ENCODE measurements around the gene CGB3.
"Not testable (repeated sequence)": the region's sequence is repeated elsewhere in the genome, so short reads cannot be mapped to it uniquely, and the experiment has no call there.

CGB3 gene

DNA sequence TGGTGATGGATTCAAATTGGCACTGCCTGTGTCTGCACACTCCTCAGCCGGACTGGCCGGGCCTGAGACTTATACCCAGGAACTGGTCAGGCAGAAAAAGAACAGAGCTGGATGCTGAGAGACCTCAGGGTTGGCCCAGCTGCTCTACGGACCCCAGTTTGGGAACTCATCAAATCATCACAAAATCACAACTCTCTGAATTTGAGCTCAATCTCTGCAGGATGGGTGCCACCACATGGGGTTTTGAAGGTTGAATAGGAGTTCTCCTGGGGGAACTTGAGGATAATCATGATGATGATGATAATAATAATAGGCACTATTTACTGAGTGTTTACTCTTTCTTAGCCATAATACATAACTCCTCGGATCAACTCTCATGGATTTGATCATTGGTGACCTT lies 18.5 kb upstream of the CGB3 start:
- DNase-seq (ENCODE audit: low spot score): not testable (repeated sequence)

DNA sequence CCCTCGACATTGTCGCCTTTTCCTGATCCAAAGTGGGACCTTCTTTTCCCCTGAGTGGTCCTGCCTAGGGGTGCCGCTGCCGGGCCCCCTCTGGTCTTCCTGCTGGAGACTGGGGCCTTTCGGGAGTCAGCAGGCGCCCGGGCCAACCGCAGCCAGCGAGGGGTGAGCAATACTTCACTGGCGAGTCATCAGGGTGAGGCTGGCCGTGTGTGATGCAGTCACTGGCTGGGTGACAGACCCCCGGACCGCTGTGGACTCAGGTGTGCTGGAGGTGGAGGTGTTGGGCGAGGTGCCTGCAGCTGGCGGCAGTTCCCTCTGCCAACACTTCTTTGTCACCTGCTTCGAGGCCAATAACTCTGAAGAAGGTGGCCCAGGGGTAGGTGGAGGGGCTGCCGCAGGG lies 18.0 kb upstream of the CGB3 start:
- DNase-seq (ENCODE audit: low spot score): no peak

DNA sequence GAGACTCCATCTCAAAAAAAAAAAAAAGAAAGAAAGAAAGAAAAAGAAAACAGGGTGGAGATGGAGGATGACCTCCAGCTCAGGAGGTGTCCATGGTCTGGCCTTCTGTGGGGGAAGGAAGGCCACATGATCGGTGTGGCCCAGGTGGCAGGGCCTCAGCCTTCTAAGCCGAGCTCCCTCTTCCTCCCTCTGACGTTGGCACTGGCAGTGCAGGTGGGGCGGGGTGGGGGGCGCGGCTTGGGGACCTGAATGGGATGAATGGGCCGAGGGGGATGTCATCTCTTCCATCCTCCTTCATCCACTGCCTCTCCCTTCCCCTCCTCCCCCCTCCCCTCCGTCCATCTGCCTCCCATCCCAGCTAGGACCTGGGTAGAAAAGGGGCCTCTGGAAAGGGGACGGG lies 15.6 kb upstream of the CGB3 start:
- not testable (repeated sequence) for DNase-seq (ENCODE audit: low spot score)

DNA sequence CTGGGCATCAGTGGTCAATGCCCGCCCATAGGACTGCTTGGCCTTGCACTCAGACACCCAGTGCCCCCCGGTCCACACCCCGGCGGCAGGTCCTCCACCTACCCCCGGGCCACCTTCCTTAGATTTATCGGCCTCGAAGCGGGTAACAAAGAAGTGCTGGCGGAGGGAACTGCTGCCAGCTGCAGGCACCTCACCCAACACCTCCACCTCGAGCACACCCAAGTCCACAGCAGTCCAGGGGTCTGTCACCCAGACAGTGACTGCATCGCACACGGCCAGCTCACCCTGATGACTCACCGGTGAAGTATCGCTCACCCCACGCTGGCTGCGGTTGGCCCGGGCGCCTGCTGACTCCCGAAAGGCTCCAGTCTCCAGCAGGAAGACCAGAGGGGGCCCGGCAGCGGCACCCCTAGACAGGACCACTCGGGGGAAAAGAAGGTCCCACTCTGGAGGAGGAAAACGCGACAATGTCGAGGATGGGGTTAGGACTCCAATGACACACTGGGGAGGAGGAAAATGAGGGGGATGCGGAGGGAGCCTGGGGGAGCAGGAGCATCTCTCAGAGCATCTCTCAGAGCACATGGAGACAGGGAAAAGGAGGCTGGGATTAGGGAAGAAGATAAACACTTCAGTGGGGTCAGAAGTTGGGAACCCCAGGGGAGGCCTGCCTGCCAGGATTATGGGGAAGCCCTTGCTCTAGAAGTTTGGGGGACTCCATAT lies 14.6 kb upstream of the CGB3 start:
- not testable (repeated sequence) for DNase-seq (ENCODE audit: low spot score)

DNA sequence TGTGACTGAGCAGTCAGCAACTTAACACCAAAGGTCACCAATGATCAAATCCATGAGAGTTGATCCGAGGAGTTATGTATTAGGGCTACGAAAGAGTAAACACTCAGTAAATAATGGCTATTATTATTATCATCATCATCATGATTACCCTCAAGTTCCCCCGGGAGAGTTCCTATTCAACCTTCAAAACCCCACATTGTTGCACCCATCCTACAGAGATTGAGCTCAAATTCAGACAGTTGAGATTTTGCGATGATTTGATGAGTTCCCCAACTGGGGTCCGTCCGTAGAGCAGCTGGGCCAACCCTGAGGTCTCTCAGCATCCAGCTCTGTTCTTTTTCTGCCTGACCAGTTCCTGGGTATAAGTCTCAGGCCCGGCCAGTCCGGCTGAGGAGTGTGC lies 14.0 kb upstream of the CGB3 start:
- not testable (repeated sequence) for DNase-seq (ENCODE audit: low spot score)

DNA sequence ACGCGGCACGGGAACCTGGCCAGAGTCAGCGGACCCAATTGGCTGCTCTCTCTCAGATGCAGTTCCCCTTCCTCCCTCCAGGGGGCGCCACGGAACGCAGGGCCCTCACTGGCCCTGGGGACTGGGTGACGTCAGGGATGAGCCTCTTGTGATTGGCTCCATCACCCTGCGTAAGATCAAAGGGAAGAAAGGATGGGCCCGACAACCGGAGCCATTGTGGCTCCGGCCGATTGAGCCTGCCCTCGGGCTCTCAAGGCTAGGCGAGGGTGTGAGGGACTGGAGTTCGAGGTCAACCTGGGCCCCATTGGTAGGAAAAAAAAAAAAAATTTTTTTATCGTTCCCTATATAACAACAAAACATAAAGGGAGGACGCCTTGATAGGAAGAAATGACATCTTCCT lies 12.7 kb upstream of the CGB3 start, which contains the start of gene CGB1:
Gene CGB1, minus strand, starts transcription at position 81 of the 400 bp plus-strand sequence. CDS start 184 bp downstream, outside the sequence.
- peak; percentile 81 for DNase-seq (ENCODE audit: low spot score)

DNA sequence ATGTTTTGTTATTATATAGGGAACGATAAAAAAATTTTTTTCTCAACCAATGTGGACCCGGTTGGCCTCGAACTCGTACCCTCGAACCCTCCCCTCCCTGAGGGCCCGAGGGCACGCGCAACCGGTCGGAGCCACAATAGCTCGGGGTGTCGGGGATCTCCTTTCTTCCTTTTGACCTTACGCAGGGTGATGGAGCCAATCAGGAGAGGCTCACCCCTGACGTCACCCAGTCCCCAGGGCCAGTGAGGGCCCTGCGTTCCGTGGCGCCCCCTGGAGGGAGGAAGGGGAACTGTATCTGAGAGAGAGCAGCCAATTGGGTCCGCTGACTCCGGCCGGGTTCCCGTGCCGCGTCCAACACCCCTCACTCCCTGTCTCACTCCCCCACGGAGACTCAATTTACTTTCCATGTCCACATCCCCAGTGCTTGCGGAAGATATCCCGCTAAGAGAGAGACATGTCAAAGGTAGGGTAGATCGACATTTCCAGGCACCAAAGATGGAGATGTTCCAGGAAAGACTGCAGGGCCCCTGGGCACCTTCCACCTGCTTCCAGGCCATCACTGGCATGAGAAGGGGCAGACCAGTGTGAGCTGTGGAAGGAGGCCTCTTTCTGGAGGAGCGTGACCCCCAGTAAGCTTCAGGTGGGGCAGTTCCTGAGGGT lies 7.6 kb upstream of the CGB3 start, which contains the start of gene CGB2:
Gene CGB2, plus strand, starts transcription at position 249 of the 660 bp plus-strand sequence. Its CDS starts 206 bp downstream, at position 455.
- peak; percentile 64 for DNase-seq (ENCODE audit: low spot score)

DNA sequence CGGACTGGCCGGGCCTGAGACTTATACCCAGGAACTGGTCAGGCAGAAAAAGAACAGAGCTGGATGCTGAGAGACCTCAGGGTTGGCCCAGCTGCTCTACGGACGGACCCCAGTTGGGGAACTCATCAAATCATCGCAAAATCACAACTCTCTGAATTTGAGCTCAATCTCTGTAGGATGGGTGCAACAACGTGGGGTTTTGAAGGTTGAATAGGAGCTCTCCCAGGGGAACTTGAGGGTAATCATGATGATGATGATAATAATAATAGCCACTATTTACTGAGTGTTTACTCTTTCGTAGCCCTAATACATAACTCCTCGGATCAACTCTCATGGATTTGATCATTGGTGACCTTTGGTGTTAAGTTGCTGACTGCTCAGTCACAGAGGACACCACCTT lies 6.2 kb upstream of the CGB3 start:
- not testable (repeated sequence) for DNase-seq (ENCODE audit: low spot score)

DNA sequence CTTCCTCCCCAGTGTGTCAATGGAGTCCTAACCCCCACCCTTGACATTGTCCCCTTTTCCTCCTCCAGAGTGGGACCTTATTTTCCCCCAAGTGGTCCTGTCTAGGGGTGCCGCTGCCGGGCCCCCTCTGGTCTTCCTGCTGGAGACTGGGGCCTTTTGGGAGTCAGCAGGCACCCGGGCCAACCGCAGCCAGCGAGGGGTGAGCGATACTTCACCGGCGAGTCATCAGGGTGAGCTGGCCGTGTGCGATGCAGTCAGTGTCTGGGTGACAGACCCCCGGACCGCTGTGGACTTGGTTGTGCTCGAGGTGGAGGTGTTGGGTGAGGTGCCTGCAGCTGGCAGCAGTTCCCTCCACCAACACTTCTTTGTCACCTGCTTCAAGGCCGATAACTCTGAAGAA lies 5.6 kb upstream of the CGB3 start:
- DNase-seq (ENCODE audit: low spot score): not testable (repeated sequence)

DNA sequence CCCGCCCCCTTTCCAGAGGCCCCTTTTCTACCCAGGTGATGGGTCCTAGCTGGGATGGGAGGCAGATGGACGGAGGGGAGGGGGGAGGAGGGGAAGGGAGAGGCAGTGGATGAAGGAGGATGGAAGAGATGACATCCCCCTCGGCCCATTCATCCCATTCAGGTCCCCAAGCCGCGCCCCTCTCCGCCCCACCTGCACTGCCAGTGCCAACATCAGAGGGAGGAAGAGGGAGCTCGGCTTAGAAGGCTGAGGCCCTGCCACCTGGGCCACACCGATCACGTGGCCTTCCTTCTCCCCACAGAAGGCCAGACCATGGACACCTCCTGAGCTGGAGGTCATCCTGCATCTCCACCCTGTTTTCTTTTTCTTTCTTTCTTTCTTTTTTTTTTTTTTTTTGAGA lies 4.6 kb upstream of the CGB3 start:
- DNase-seq (ENCODE audit: low spot score): not testable (repeated sequence)

DNA sequence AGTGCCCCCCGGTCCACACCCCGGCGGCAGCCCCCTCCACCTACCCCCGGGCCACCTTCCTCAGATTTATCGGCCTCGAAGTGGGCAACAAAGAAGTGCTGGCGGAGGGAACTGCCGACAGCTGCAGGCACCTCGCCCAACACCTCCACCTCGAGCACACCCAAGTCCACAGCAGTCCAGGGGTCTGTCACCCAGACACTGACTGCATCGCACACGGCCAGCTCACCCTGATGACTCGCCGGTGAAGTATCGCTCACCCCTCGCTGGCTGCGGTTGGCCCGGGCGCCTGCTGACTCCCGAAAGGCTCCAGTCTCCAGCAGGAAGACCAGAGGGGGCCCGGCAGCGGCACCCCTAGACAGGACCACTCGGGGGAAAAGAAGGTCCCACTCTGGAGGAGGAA lies 1.5 kb upstream of the CGB3 start:
- DNase-seq (ENCODE audit: low spot score): not testable (repeated sequence)

DNA sequence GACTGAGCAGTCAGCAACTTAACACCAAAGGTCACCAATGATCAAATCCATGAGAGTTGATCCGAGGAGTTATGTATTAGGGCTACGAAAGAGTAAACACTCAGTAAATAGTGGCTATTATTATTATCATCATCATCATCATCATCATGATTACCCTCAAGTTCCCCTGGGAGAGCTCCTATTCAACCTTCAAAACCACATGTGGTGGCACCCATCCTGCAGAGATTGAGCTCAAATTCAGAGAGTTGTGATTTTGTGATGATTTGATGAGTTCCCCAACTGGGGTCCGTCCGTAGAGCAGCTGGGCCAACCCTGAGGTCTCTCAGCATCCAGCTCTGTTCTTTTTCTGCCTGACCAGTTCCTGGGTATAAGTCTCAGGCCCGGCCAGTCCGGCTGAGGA lies 955 bp upstream of the CGB3 start:
- not testable (repeated sequence) for DNase-seq (ENCODE audit: low spot score)

DNA sequence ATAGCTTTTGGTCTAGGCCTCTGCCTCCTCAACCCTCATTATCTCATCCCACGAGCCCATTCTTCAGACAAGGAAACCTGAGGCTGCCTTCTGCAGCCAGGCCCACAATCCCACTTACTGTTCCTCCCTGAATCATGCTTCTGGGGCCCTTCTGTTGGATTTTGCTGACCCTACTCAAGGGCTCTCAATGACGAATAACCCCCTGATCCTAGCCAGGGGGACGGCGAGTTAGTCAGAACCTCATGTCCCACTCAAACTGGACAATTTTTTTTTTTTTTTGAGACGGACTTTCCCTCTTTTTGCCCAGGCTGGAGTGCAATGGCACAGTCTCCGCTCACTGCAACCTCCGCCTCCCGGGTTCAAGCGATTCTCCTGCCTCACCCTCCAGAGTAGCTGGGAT lies 2.0 kb downstream of the CGB3 start:
- no peak for DNase-seq (ENCODE audit: low spot score)

DNA sequence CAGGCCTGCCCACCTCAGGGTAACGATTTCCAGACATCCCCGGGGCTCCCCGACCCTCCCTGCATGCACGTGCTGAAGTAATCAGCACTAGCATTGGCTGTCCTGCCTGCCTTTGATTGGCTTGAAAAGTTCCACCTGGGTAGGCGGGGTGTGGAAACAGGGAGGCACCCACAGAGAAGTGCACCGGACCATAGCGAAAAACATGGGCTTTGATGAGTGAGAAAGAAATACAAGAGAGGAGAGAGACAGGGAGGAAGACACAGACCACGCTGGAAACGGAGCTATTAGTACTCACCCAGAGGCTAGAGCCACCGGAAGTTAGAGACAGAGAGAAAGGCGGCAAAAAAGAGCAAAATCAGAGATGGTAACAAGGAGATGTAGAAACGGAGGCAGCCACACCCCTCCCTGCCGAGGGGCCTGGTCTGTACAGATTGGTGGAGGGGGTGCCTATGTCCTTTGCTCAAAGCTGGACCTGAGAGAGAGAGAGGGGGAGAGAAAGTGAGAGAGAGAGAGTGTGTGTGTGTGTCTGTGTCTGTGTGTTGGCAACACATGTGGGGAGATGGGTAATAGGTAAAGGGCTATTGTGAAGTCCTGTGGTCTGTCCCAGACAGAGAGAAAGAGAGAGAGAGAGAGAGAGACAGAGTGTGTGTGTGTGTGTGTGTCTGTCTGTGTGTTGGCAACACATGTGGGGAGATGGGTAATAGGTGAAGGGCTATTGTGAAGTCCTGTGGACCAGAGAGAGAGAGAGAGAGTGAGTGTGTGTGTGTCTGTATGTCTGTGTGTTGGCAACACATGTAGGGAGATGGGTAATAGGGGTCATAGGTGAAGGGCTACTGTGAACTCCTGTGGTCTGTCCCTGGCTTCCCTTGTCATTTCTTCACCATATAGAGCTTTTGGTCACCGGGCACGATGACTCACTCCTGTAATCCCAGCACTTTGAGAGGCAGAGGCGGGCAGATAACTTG lies 2.9 kb downstream of the CGB3 start:
- no peak for DNase-seq (ENCODE audit: low spot score)

DNA sequence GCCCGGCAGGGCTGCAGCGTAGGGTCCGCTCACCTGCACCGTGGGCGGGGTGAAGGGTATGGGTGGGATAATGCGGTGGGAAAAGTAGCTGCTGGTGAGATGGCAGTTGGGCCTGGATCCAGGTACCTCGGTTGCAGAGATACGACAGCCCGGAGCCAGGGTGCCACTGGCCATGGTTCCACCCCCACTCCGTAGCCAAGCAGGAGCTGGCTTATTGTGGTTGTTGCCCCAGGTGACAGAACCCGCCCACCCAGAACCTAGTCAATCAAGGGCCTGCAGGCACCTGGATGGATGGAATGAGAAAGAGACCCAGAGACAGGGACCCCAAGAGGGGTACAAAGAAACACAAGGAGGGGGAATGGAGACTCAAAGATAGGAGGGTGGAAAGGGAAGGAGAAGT lies 3.8 kb downstream of the CGB3 start:
- no peak for DNase-seq (ENCODE audit: low spot score)

DNA sequence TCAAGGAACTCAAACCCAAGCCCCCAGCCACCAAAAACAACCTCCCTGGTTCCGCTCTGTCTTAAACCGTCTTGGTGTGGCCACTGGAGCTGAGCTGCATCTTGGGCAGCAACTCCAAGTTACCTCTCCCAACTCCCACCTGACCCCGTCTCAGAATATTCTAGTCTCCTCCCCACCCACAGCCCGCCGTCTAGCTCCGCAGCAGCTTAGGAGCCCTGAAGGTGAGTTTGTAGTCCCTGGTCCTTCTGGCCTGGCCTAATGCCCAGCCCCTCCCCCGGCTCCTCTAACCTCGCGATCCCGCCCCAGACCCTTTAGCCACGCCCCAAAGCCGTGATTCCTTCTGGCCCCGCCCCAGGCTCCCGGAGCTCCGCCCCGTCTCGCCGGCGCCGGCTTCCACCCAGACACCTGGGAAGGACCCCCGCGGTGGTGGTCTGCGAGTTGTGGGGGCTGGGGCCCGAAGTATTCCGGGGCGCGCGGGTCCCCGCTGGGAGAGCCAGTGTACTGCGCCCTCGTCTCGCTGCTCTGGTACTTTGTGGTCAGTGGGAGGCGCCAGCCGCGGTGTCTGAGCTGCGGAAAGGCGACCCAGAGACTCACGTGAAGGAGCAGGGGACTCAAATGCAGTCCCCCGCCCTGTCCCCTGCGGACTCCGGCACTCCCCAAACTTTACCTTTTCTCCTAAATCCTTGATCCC lies 4.7 kb downstream of the CGB3 start:
- DNase-seq (ENCODE audit: low spot score): peak; percentile 94

DNA sequence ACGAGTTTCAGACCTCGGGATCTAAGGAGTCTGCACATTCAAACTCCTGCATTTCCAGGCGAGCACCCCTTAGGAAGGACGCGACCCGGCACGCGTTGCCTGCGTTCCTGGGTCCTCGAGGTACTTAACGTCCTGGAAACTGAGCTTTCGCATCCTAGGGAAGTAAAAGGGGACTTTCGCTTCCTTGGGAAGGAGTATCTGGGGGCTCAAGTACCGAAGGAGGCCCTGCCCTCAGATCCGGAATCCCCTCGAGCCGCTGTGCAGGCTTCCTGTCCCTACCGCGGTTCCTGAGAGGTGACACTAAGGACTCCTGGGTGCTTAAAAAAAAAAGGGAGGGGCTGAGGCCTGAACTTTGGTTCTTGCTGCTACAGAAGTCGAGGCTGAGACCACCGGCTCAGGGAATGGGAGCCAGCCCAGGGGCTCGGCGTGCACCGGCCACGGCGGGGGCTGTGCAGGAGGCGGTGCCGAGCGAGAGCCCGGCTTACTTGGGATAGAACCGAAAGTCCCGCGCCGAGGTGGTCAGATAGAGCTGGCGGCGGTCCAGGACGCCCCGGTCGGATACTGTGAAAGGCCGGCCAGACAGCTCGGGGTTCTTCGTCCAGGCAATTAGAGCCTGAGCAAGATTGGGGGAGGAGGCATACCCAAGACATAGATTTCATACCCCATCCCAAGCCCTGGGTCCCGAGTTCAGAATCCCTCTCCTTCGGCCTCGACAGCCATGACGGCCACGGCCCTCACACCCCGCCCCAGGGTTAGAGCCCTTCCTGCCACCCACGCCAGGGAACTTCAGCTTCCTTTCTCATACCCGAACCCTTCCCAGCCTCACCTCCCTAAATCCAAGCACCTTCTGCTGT lies 5.5 kb downstream of the CGB3 start:
- not testable (repeated sequence) for DNase-seq (ENCODE audit: low spot score)

DNA sequence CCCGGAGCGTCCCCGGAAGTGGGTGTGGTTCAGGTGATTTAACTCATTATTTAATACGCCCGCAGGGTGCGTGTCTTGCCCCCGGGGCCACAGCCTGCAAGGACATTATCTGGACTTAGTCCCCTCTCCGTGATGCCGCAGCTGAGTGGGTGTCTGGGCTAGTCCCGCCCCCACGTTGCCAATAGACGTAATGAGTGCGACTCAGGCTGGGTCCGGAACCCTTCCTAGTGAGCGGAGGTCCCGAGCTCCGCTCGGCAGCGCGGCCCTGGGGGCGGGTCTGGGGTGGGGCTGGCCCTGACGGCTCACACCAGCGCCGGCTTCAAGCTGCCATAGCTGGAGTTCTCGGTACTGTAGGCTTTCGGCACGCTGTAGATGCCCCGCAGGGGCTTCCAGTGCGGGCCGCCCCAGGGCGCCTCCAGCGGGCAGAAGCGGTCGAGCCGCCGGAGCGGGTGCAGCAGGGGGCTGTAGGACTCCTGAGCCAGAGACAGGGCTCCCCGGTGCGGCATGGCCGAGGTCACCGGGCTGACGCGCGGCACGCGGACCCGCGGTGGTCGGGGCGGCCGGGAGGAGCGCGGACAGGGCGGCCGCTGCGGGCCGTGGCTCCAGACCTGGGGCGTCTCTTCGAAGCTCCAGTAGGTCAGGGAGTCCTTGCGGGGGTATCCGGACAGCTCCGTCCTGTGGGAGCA lies 6.3 kb downstream of the CGB3 start:
- peak; percentile 86 for DNase-seq (ENCODE audit: low spot score)

DNA sequence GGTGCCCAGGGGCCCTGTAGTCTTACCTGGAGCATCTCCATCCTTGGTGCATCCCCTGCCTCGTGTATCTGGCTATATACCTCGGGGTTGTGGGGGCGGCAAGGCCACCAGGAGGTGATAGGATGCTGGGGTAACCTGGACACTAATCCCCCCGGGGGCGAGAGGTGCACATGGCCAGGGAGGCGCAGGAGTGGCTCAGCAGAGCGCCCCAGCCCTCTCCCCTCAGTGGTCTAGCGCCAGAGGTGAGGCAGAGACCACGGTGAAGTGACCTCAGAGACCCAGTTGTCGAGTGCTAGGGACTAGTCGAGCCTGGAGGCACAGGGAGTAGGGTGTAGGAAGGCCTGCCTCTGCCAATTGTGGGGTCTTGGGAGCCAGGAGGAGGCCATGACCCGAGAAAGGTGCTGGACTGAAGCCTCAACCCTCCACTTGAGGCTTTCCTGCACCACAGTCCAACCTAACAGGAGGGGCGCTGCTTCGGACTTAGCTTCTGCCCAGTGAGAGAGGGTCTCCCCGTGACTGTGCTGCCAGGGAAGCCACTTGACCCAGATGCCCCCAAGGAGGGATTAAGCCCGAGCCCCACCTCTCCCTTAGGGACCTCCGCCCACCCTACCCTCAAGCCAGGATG lies 7.0 kb downstream of the CGB3 start, which contains the start of gene LHB:
Gene LHB, minus strand, starts transcription at position 51 of the 625 bp plus-strand sequence. Its CDS starts 10 bp downstream, at position 41.
- no peak for DNase-seq (ENCODE audit: low spot score)

Measured in HuH-7 (cell line).